ENCODE data around the gene SMARCD1.

SMARCD1 gene

GRCh38 chr12:50105913-50106450 is 20.8 kb downstream of the SMARCD1 start:
- no peak for DNase-seq

- DNase-seq, result no peak
Measured at GRCh38 chr12:50106907-50107306, 21.8 kb downstream of the SMARCD1 start.

GRCh38 chr12:50107416-50108268 is 22.5 kb downstream of the SMARCD1 start:
- no peak for DNase-seq

GRCh38 chr12:50109319-50109718 is 24.2 kb downstream of the SMARCD1 start:
- DNase-seq, result no peak

GRCh38 chr12:50110127-50110761 is 25.1 kb downstream of the SMARCD1 start:
- DNase-seq, result no peak

GRCh38 chr12:50110762-50111351 is 25.7 kb downstream of the SMARCD1 start:
- no peak for DNase-seq

- no peak for DNase-seq
Measured at GRCh38 chr12:50111395-50111692, 26.2 kb downstream of the SMARCD1 start.

- peak; percentile 95 for DNase-seq
Measured at GRCh38 chr12:50111693-50112455, 26.7 kb downstream of the SMARCD1 start, which contains the start of gene COX14. Gene COX14, plus strand, starts transcription at chr12:50112236. Its CDS starts 7,808 bp downstream, at chr12:50120044.

GRCh38 chr12:50112456-50113218 is 27.5 kb downstream of the SMARCD1 start:
- no peak for DNase-seq

- no peak for DNase-seq
Measured at GRCh38 chr12:50117057-50117622, 32.0 kb downstream of the SMARCD1 start.

GRCh38 chr12:50119387-50119786 is 34.2 kb downstream of the SMARCD1 start:
- no peak for DNase-seq

GRCh38 chr12:50120521-50120920 is 35.4 kb downstream of the SMARCD1 start:
- no peak for DNase-seq

GRCh38 chr12:50120953-50121352 is 35.8 kb downstream of the SMARCD1 start:
- no peak for DNase-seq

- DNase-seq, result no peak
Measured at GRCh38 chr12:50121641-50122040, 36.5 kb downstream of the SMARCD1 start.

GRCh38 chr12:50123203-50123602 is 38.1 kb downstream of the SMARCD1 start:
- DNase-seq, result no peak

- DNase-seq, result no peak
Measured at GRCh38 chr12:50127546-50127945, 42.4 kb downstream of the SMARCD1 start.

GRCh38 chr12:50129290-50129689 is 44.1 kb downstream of the SMARCD1 start:
- DNase-seq, result no peak

GRCh38 chr12:50132505-50133135 is 47.5 kb downstream of the SMARCD1 start:
- DNase-seq, result no peak

- no peak for DNase-seq
Measured at GRCh38 chr12:50142993-50143392, 57.9 kb downstream of the SMARCD1 start.

- no peak for DNase-seq
Measured at GRCh38 chr12:50145439-50145838, 60.3 kb downstream of the SMARCD1 start.

- no peak for DNase-seq
Measured at GRCh38 chr12:50147281-50147680, 62.1 kb downstream of the SMARCD1 start.
